Esophagus muscularis mucosa (tissue), 3 donors: Measurements from ENCODE around the gene RFK.

Source experiments
- POLR2A ChIP-seq: fragments of 450-650 bp; IDR thresholded peaks from one replicate; pipeline ENCODE4 v1.6.1; 2017; ENCODE audit warnings: antibody characterized with exemption, moderate library complexity, mild to moderate bottlenecking, low read depth
- POLR2AphosphoS5 ChIP-seq, 2 donors: sonication (generic); formaldehyde crosslinking; IDR thresholded peaks; one replicate each; pipeline ENCODE4 v1.6.1; 2017; ENCODE audit warnings: antibody characterized with exemption in 2 of 2
- TF ChIP-seq, protein P1 (sequence below), 3 experiments: fragments of 200-600 bp in 2 of 3; fragments of 450-650 bp in 1 of 3; sonication (generic) in 2 of 3; IDR thresholded peaks; one replicate each; pipeline ENCODE4 v1.5.1; 2017 to 2019; ENCODE audit warnings: antibody characterized with exemption in 3 of 3, mild to moderate bottlenecking in 2 of 3, moderate library complexity in 1 of 3

DNA sequence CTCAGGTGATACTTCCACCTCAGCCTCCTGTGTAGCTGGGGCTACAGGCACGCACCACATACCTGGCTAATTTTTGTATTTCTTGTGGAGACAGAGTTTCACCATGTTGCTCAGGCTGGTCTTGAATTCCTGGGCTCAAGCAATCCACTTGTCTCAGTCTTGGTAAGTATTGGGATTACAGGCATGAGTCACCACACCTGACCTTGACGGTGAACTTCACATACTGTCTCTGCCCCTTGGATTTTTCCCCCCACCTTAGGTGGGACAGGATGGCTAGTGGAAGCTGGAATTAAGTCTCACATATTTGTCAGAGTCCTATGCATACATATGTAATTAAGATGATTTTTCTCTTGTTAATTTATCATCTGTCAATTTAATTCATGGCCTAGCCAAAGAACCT lies 20.9 kb upstream of the RFK start:
- TF ChIP-seq, protein P1, sequence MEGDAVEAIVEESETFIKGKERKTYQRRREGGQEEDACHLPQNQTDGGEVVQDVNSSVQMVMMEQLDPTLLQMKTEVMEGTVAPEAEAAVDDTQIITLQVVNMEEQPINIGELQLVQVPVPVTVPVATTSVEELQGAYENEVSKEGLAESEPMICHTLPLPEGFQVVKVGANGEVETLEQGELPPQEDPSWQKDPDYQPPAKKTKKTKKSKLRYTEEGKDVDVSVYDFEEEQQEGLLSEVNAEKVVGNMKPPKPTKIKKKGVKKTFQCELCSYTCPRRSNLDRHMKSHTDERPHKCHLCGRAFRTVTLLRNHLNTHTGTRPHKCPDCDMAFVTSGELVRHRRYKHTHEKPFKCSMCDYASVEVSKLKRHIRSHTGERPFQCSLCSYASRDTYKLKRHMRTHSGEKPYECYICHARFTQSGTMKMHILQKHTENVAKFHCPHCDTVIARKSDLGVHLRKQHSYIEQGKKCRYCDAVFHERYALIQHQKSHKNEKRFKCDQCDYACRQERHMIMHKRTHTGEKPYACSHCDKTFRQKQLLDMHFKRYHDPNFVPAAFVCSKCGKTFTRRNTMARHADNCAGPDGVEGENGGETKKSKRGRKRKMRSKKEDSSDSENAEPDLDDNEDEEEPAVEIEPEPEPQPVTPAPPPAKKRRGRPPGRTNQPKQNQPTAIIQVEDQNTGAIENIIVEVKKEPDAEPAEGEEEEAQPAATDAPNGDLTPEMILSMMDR (IDR thresholded peaks at IDR 0.05), result no peak
- TF ChIP-seq POLR2AphosphoS5 (IDR thresholded peaks at IDR 0.05) (no peak), POLR2A (no peak)
